Gastrocnemius medialis (tissue), 4 donors: Measurements from ENCODE around the gene POLA2. TPM values are rescaled to one million over a fixed set of nuclear protein-coding genes. Genes with fewer than 3 reads are reported as not detected.
A peak's percentile ranks its signal among the peaks of the same experiment; 100 is the strongest.

Experiments used
- ATAC-seq, 2 donors: fragments of 150-250 bp; one replicate each; pipeline ENCODE4 v1.9.1; 2016
- DNase-seq, 2 donors: peaks; one replicate each; pipeline ENCODE4 v3.0.0-alpha.2; 2019
- H3K27ac ChIP-seq, 4 donors: fragments of 200-600 bp; sonication (generic); 1 replicate in 1 of 4; 2 replicates in 3 of 4; pipeline ENCODE4 v1.5.1; 2016 to 2018; ENCODE audit warnings: mild to moderate bottlenecking in 2 of 4, moderate library complexity in 1 of 4
- H3K27me3 ChIP-seq, 3 donors: fragments of 200-600 bp; sonication (generic) in 2 of 3; 1 replicate in 1 of 3; 2 replicates in 2 of 3; pipeline versions ENCODE4 v1.5.1 to v1.6.0; 2016 to 2019; ENCODE audit warnings: mild to moderate bottlenecking in 1 of 3, moderate library complexity in 1 of 3
- H3K36me3 ChIP-seq, 2 donors: fragments of 200-600 bp; sonication (generic) in 1 of 2; one replicate each; pipeline ENCODE4 v1.5.1; 2017 to 2018
- H3K4me1 ChIP-seq, 2 donors: fragments of 200-600 bp; sonication (generic) in 1 of 2; one replicate each; pipeline ENCODE4 v1.5.1; 2016 to 2017; ENCODE audit warnings: mild to moderate bottlenecking in 2 of 2
- H3K4me3 ChIP-seq, 4 donors: fragments of 200-600 bp; sonication (generic) in 3 of 4; 1 replicate in 1 of 4; 2 replicates in 3 of 4; pipeline ENCODE4 v1.5.1; 2016 to 2019; ENCODE audit warnings: mild to moderate bottlenecking in 2 of 4
- H3K9me3 ChIP-seq, 3 donors: fragments of 200-600 bp; sonication (generic) in 2 of 3; 1 replicate in 1 of 3; 2 replicates in 2 of 3; pipeline ENCODE4 v1.5.1; 2016 to 2019
- POLR2A ChIP-seq, 2 donors: fragments of 450-650 bp; IDR thresholded peaks; one replicate each; pipeline ENCODE4 v1.6.1; 2017; ENCODE audit warnings: antibody characterized with exemption in 2 of 2, mild to moderate bottlenecking in 2 of 2, moderate library complexity in 2 of 2
- in situ Hi-C, 4 donors: fragments of 200-750 bp; cut with MboI; loops; one replicate each; pipeline versions ENCODE4 v1.15.0 to v1.8.0; 2017; ENCODE audit warnings: low sequenced_read_pairs in 4 of 4
- intact Hi-C: fragments of 100-400 bp; cut with DNase I; formaldehyde crosslinking; loops from one replicate; pipeline ENCODE4 v1.15.1; 2023; ENCODE audit warnings: low total_unique reads
- total RNA-seq, 4 donors: library from RNA; depleted of rRNA; stranded (reverse); fragments of >200 nt; gene quantifications; one replicate each; pipeline versions ENCODE4 v1.1.0 to v1.2.3, GENCODE V29; 2016
- TF ChIP-seq, protein P1 (sequence below), 5 experiments: fragments of 450-650 bp in 3 of 5; fragments of 200-600 bp in 2 of 5; sonication (generic) in 2 of 5; IDR thresholded peaks in 4 of 5; conservative IDR thresholded peaks in 1 of 5; 1 replicate in 4 of 5; 2 replicates in 1 of 5; pipeline ENCODE4 v1.5.1; 2016 to 2019; ENCODE audit warnings: antibody characterized with exemption in 5 of 5, mild to moderate bottlenecking in 3 of 5, moderate library complexity in 3 of 5

The POLA2 gene
- total RNA-seq, 4 donors from 2014 or later = 2.9 to 9.2 (median 6.9) TPM

- DNase-seq = no peak
- no peaks in the 10 kb centered on the region for H3K36me3 ChIP-seq
- in situ Hi-C loops (no loop called here), intact Hi-C loops (no loop called here)
- peaks cover 20 to 41% of the 10 kb centered on the region in 2 donors for H3K4me1 ChIP-seq
- no peaks in the 10 kb centered on the region for H3K27me3 ChIP-seq
- ATAC-seq = no peak
- no peak overlapping the region for H3K27ac ChIP-seq
- H3K9me3 ChIP-seq = no peaks in the 10 kb centered on the region
- H3K4me3 ChIP-seq = no peak overlapping the region
- TF ChIP-seq POLR2A (IDR thresholded peaks at IDR 0.05) = no peak
- TF ChIP-seq, protein P1, sequence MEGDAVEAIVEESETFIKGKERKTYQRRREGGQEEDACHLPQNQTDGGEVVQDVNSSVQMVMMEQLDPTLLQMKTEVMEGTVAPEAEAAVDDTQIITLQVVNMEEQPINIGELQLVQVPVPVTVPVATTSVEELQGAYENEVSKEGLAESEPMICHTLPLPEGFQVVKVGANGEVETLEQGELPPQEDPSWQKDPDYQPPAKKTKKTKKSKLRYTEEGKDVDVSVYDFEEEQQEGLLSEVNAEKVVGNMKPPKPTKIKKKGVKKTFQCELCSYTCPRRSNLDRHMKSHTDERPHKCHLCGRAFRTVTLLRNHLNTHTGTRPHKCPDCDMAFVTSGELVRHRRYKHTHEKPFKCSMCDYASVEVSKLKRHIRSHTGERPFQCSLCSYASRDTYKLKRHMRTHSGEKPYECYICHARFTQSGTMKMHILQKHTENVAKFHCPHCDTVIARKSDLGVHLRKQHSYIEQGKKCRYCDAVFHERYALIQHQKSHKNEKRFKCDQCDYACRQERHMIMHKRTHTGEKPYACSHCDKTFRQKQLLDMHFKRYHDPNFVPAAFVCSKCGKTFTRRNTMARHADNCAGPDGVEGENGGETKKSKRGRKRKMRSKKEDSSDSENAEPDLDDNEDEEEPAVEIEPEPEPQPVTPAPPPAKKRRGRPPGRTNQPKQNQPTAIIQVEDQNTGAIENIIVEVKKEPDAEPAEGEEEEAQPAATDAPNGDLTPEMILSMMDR (IDR thresholded peaks at IDR 0.05 in 4 of 5, conservative IDR thresholded peaks at IDR 0.05 in 1 of 5) = no peak
Observed at GRCh38 chr11:65300621-65301275, 39.0 kb downstream of the POLA2 start.

- ATAC-seq (no peak), DNase-seq (no peak)
- intact Hi-C loops = no loop called here
- Histone ChIP-seq H3K27ac (peak overlapping the region; percentile 3 to 29 (median 20)), H3K4me1 (peaks cover 20 to 35% of the 10 kb centered on the region in 2 donors), H3K4me3 (no peak overlapping the region), H3K9me3 (no peaks in the 10 kb centered on the region), H3K36me3 (no peaks in the 10 kb centered on the region), H3K27me3 (no peaks in the 10 kb centered on the region)
- in situ Hi-C loops = no loop called here
- TF ChIP-seq POLR2A (IDR thresholded peaks at IDR 0.05) = no peak
- TF ChIP-seq, protein P1 (IDR thresholded peaks at IDR 0.05 in 4 of 5, conservative IDR thresholded peaks at IDR 0.05 in 1 of 5) = no peak
Observed at GRCh38 chr11:65301491-65302329, 39.9 kb downstream of the POLA2 start.

DNA sequence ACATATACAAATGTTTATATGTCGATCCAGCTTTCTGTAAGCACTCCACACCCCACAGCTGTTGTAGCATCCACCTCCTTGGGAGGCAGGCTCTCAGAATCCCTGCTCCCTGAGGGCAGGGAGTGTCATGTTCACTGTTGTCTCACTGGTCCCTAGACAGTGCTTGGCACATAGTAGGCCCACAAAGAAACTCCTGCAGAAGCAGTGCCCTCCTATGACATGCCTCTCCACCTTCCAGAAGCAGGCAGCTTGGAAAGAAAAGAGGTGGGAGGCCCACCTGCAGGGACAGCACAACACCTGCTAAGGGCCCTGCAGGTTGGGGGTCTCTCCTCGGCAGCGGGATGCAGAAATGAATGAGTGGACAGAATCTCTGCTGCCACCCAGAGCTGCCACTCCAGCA, 41.8 kb downstream of the POLA2 start:
- Histone ChIP-seq H3K36me3 (no peaks in the 10 kb centered on the region), H3K4me1 (peaks cover 13 to 23% of the 10 kb centered on the region in 2 donors), H3K27me3 (no peaks in the 10 kb centered on the region), H3K9me3 (no peaks in the 10 kb centered on the region), H3K27ac (no peak overlapping the region), H3K4me3 (no peak overlapping the region)
- intact Hi-C loops = no loop called here
- no peak for DNase-seq
- TF ChIP-seq POLR2A (IDR thresholded peaks at IDR 0.05) = no peak
- TF ChIP-seq, protein P1 (IDR thresholded peaks at IDR 0.05 in 4 of 5, conservative IDR thresholded peaks at IDR 0.05 in 1 of 5) = no peak
- in situ Hi-C loops = no loop called here
- no peak for ATAC-seq

DNA sequence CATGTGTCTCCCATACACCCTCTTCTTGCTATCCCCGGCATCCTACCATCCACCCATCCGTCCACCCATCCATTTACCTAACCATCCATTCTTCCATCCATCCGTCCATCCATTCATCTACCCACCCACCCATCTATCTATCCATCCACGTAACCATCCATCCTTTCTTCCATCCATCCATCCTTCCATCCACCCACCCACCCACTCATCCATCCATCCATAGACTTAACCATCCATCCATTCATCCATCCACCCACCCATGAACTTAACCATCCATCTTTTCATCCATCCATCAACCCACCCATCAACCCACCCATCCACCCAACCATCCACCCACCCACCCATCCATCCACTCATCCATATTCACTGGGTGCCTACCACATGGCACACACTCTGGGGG, 42.3 kb downstream of the POLA2 start:
- H3K27me3 ChIP-seq = no peaks in the 10 kb centered on the region
- ATAC-seq = no peak
- no peak overlapping the region for H3K27ac ChIP-seq
- TF ChIP-seq, protein P1 (IDR thresholded peaks at IDR 0.05 in 4 of 5, conservative IDR thresholded peaks at IDR 0.05 in 1 of 5) = no peak
- no peaks in the 10 kb centered on the region for H3K36me3 ChIP-seq
- H3K4me3 ChIP-seq = no peak overlapping the region
- H3K9me3 ChIP-seq = no peaks in the 10 kb centered on the region
- intact Hi-C loops = no loop called here
- DNase-seq = no peak
- in situ Hi-C loops = no loop called here
- H3K4me1 ChIP-seq = peaks cover 14 to 22% of the 10 kb centered on the region in 2 donors
